ENCODE data around the gene TMEM151A. TPM values are rescaled to one million over a fixed set of nuclear protein-coding genes. Genes with fewer than 3 reads are reported as not detected.
"Not testable (repeated sequence)": the region's sequence is repeated elsewhere in the genome, so short reads cannot be mapped to it uniquely, and the experiment has no call there.

Gene TMEM151A
- total RNA-seq, 1 donor = 0.36 TPM

- H2AFZ ChIP-seq (ENCODE audit: low read length) = no peak overlapping the region
- peaks cover 25% of the 10 kb centered on the region for H3K36me3 ChIP-seq (ENCODE audit: insufficient read depth, low read length)
- H3K4me1 ChIP-seq (ENCODE audit: insufficient read depth, low read length) = no peaks in the 10 kb centered on the region
- DNase-seq (ENCODE audit: insufficient read length, low spot score, missing footprints) = peak; percentile 26
- H3K4me3 ChIP-seq (ENCODE audit: insufficient read depth, low read length) = no peak overlapping the region
- no peak overlapping the region for H3K27ac ChIP-seq (ENCODE audit: low read depth, low read length)
- H3K79me2 ChIP-seq (ENCODE audit: insufficient read depth, low read length) = no peaks in the 10 kb centered on the region
- H4K20me1 ChIP-seq (ENCODE audit: insufficient read depth, low read length) = no peaks in the 10 kb centered on the region
- no peak overlapping the region for H3K4me2 ChIP-seq (ENCODE audit: insufficient read depth, low read length)
- no peaks in the 10 kb centered on the region for H3K9me3 ChIP-seq (ENCODE audit: low read depth, low read length)
- H3K27me3 ChIP-seq (ENCODE audit: insufficient read depth, low read length) = no peaks in the 10 kb centered on the region
- no peak for TF ChIP-seq CTCF (IDR thresholded peaks at IDR 0.05; ENCODE audit: extremely low read depth, low read depth, low read length)
These were observed 44.4 kb upstream of the TMEM151A start for GRCh38 chr11:66247295-66247694.

GRCh38 chr11:66247801-66248200 lies 43.9 kb upstream of the TMEM151A start:
- H3K4me3 ChIP-seq (ENCODE audit: insufficient read depth, low read length) = no peak overlapping the region
- H4K20me1 ChIP-seq (ENCODE audit: insufficient read depth, low read length) = no peaks in the 10 kb centered on the region
- peaks cover 20% of the 10 kb centered on the region for H3K36me3 ChIP-seq (ENCODE audit: insufficient read depth, low read length)
- no peaks in the 10 kb centered on the region for H3K27me3 ChIP-seq (ENCODE audit: insufficient read depth, low read length)
- no peaks in the 10 kb centered on the region for H3K79me2 ChIP-seq (ENCODE audit: insufficient read depth, low read length)
- H3K4me1 ChIP-seq (ENCODE audit: insufficient read depth, low read length) = no peaks in the 10 kb centered on the region
- no peaks in the 10 kb centered on the region for H3K9me3 ChIP-seq (ENCODE audit: low read depth, low read length)
- TF ChIP-seq CTCF (IDR thresholded peaks at IDR 0.05; ENCODE audit: extremely low read depth, low read depth, low read length) = no peak
- H3K4me2 ChIP-seq (ENCODE audit: insufficient read depth, low read length) = no peak overlapping the region
- DNase-seq (ENCODE audit: insufficient read length, low spot score, missing footprints) = peak; percentile 61
- H3K27ac ChIP-seq (ENCODE audit: low read depth, low read length) = no peak overlapping the region
- H2AFZ ChIP-seq (ENCODE audit: low read length) = no peak overlapping the region

- DNase-seq (ENCODE audit: insufficient read length, low spot score, missing footprints) = no peak
- Histone ChIP-seq H3K79me2 (ENCODE audit: insufficient read depth, low read length) (no peaks in the 10 kb centered on the region), H2AFZ (ENCODE audit: low read length) (no peak overlapping the region), H3K4me3 (ENCODE audit: insufficient read depth, low read length) (no peak overlapping the region), H3K27ac (ENCODE audit: low read depth, low read length) (no peak overlapping the region), H4K20me1 (ENCODE audit: insufficient read depth, low read length) (no peaks in the 10 kb centered on the region), H3K4me1 (ENCODE audit: insufficient read depth, low read length) (no peaks in the 10 kb centered on the region), H3K27me3 (ENCODE audit: insufficient read depth, low read length) (no peaks in the 10 kb centered on the region), H3K9me3 (ENCODE audit: low read depth, low read length) (no peaks in the 10 kb centered on the region), H3K36me3 (ENCODE audit: insufficient read depth, low read length) (peaks cover 20% of the 10 kb centered on the region), H3K4me2 (ENCODE audit: insufficient read depth, low read length) (no peak overlapping the region)
- TF ChIP-seq CTCF (IDR thresholded peaks at IDR 0.05; ENCODE audit: extremely low read depth, low read depth, low read length) = no peak
These were observed 42.8 kb upstream of the TMEM151A start for GRCh38 chr11:66248903-66249302.

- no peaks in the 10 kb centered on the region for H3K9me3 ChIP-seq (ENCODE audit: low read depth, low read length)
- H3K27me3 ChIP-seq (ENCODE audit: insufficient read depth, low read length) = no peaks in the 10 kb centered on the region
- no peak overlapping the region for H3K27ac ChIP-seq (ENCODE audit: low read depth, low read length)
- peaks cover 3% of the 10 kb centered on the region for H3K4me1 ChIP-seq (ENCODE audit: insufficient read depth, low read length)
- DNase-seq (ENCODE audit: insufficient read length, low spot score, missing footprints) = peak; percentile 25
- no peak for TF ChIP-seq CTCF (IDR thresholded peaks at IDR 0.05; ENCODE audit: extremely low read depth, low read depth, low read length)
- no peaks in the 10 kb centered on the region for H3K79me2 ChIP-seq (ENCODE audit: insufficient read depth, low read length)
- no peaks in the 10 kb centered on the region for H4K20me1 ChIP-seq (ENCODE audit: insufficient read depth, low read length)
- H2AFZ ChIP-seq (ENCODE audit: low read length) = no peak overlapping the region
- peaks cover 13% of the 10 kb centered on the region for H3K36me3 ChIP-seq (ENCODE audit: insufficient read depth, low read length)
- no peak overlapping the region for H3K4me3 ChIP-seq (ENCODE audit: insufficient read depth, low read length)
- no peak overlapping the region for H3K4me2 ChIP-seq (ENCODE audit: insufficient read depth, low read length)
These were observed 39.9 kb upstream of the TMEM151A start for GRCh38 chr11:66251809-66252208.

GRCh38 chr11:66253081-66253480 lies 38.6 kb upstream of the TMEM151A start:
- H3K4me1 ChIP-seq (ENCODE audit: insufficient read depth, low read length); H2AFZ ChIP-seq (ENCODE audit: low read length); H3K4me2 ChIP-seq (ENCODE audit: insufficient read depth, low read length); H3K27ac ChIP-seq (ENCODE audit: low read depth, low read length); H3K9me3 ChIP-seq (ENCODE audit: low read depth, low read length); DNase-seq (ENCODE audit: insufficient read length, low spot score, missing footprints); H4K20me1 ChIP-seq (ENCODE audit: insufficient read depth, low read length); H3K4me3 ChIP-seq (ENCODE audit: insufficient read depth, low read length); H3K36me3 ChIP-seq (ENCODE audit: insufficient read depth, low read length); H3K27me3 ChIP-seq (ENCODE audit: insufficient read depth, low read length); H3K79me2 ChIP-seq (ENCODE audit: insufficient read depth, low read length): not testable (repeated sequence)
